Prostate gland (tissue), 2 donors: ENCODE results near the gene VAV2. TPM values are rescaled to one million over a fixed set of nuclear protein-coding genes. Genes with fewer than 3 reads are reported as not detected.

Source experiments
- DNase-seq: peaks from one replicate; pipeline ENCODE4 v3.0.0-alpha.2; 2019; ENCODE audit warnings: low spot score
- H3K27ac ChIP-seq, 2 donors: fragments of 200-600 bp; sonication (generic); 2 replicates each; pipeline ENCODE4 v1.5.1; 2017 to 2019
- H3K27me3 ChIP-seq: fragments of 200-600 bp; sonication (generic); replicated peaks from 2 replicates; pipeline ENCODE4 v1.5.1; 2019; ENCODE audit not compliant: insufficient read depth
- H3K36me3 ChIP-seq, 2 donors: fragments of 200-600 bp; sonication (generic); 1 replicate in 1 of 2; 2 replicates in 1 of 2; pipeline versions ENCODE4 v1.5.1 to v1.8.1; 2017 to 2019
- H3K4me1 ChIP-seq: fragments of 200-600 bp; sonication (generic); replicated peaks from 2 replicates; pipeline ENCODE4 v1.5.1; 2019
- H3K4me3 ChIP-seq, 2 donors: fragments of 200-600 bp; sonication (generic); 2 replicates each; pipeline ENCODE4 v1.5.1; 2017 to 2019
- H3K9me3 ChIP-seq: fragments of 200-600 bp; sonication (generic); 2 replicates; pipeline ENCODE4 v1.5.1; 2017
- CTCF ChIP-seq, 4 experiments: fragments of 200-600 bp in 2 of 4; fragments of 450-650 bp in 2 of 4; sonication (generic) in 2 of 4; IDR thresholded peaks; 1 replicate in 3 of 4; 2 replicates in 1 of 4; pipeline ENCODE4 v1.5.1; 2016 to 2019; ENCODE audit warnings: antibody characterized with exemption in 4 of 4, mild to moderate bottlenecking in 2 of 4, moderate library complexity in 2 of 4
- POLR2A ChIP-seq: fragments of 450-650 bp; IDR thresholded peaks from one replicate; pipeline ENCODE4 v1.6.1; 2016; ENCODE audit warnings: antibody characterized with exemption, mild to moderate bottlenecking
- POLR2AphosphoS5 ChIP-seq: sonication (generic); formaldehyde crosslinking; IDR thresholded peaks from one replicate; pipeline ENCODE4 v1.6.1; 2017; ENCODE audit warnings: antibody characterized with exemption
- WGBS: methylation state at CpG from one replicate; pipeline ENCODE4 v1.1.5; 2018; 5-methylcytosine and 5-hydroxymethylcytosine counted together
- intact Hi-C: fragments of 100-400 bp; cut with DNase I; formaldehyde crosslinking; loops from one replicate; pipeline ENCODE4 v1.14.2; 2022
- total RNA-seq, 2 donors: library from RNA; depleted of rRNA; stranded (reverse); fragments of >200 nt; gene quantifications; one replicate each; pipeline ENCODE4 v1.1.0, GENCODE V29; 2016

Gene VAV2
- total RNA-seq, 2 donors from 2014 or later: 13.5 to 19.5 TPM

GRCh38 chr9:133842174-133842573 is 149.9 kb downstream of the VAV2 start:
- no peak overlapping the region for H3K4me3 ChIP-seq
- WGBS: 67% methylated on average over 17 of the region's 17 CpGs
- intact Hi-C loops: no loop called here
- no peaks in the 10 kb centered on the region for H3K36me3 ChIP-seq
- H3K27me3 ChIP-seq: no peaks in the 10 kb centered on the region
- DNase-seq: no peak
- H3K27ac ChIP-seq: no peak overlapping the region
- TF ChIP-seq POLR2A: no peak
- peak; percentile 10 for TF ChIP-seq POLR2AphosphoS5
- no peaks in the 10 kb centered on the region for H3K9me3 ChIP-seq
- H3K4me1 ChIP-seq: no peaks in the 10 kb centered on the region

- no peaks in the 10 kb centered on the region for H3K9me3 ChIP-seq
Measured at GRCh38 chr9:133841167-133841812, 150.8 kb downstream of the VAV2 start.

GRCh38 chr9:133839822-133840329 is 152.2 kb downstream of the VAV2 start:
- Histone ChIP-seq H3K4me3 (no peak overlapping the region), H3K9me3 (no peaks in the 10 kb centered on the region), H3K27ac (no peak overlapping the region), H3K36me3 (no peaks in the 10 kb centered on the region), H3K4me1 (no peaks in the 10 kb centered on the region), H3K27me3 (no peaks in the 10 kb centered on the region)
- WGBS: 68% methylated on average over 15 of the region's 15 CpGs
- DNase-seq: no peak
- TF ChIP-seq POLR2AphosphoS5: no peak
- intact Hi-C loops: no loop called here

More at GRCh38 chr9:133841167-133841812, 150.8 kb downstream of the VAV2 start:
- TF ChIP-seq POLR2A: no peak
- TF ChIP-seq POLR2AphosphoS5: no peak
- no peak for TF ChIP-seq CTCF (IDR thresholded peaks at IDR 0.05)
- Histone ChIP-seq H3K27ac (no peak overlapping the region), H3K36me3 (no peaks in the 10 kb centered on the region), H3K4me3 (no peak overlapping the region), H3K4me1 (no peaks in the 10 kb centered on the region), H3K27me3 (no peaks in the 10 kb centered on the region)
- DNase-seq: no peak
- 92% methylated on average over 3 of the region's 10 CpGs for WGBS
- intact Hi-C loops: no loop called here

GRCh38 chr9:133838859-133839507 is 153.1 kb downstream of the VAV2 start:
- no peaks in the 10 kb centered on the region for H3K4me1 ChIP-seq
- no peaks in the 10 kb centered on the region for H3K27me3 ChIP-seq
- no peak for DNase-seq
- H3K9me3 ChIP-seq: no peaks in the 10 kb centered on the region
- H3K27ac ChIP-seq: no peak overlapping the region
- 95% methylated on average over 5 of the region's 5 CpGs for WGBS
- TF ChIP-seq CTCF (IDR thresholded peaks at IDR 0.05): no peak
- no peak for TF ChIP-seq POLR2AphosphoS5
- TF ChIP-seq POLR2A: no peak
- no peak overlapping the region for H3K4me3 ChIP-seq
- intact Hi-C loops: no loop called here
- H3K36me3 ChIP-seq: no peaks in the 10 kb centered on the region

- H3K27me3 ChIP-seq: no peaks in the 10 kb centered on the region
- DNase-seq: no peak
- no peak overlapping the region for H3K4me3 ChIP-seq
- intact Hi-C loops: no loop called here
- H3K36me3 ChIP-seq: no peaks in the 10 kb centered on the region
- no peak for TF ChIP-seq POLR2AphosphoS5
- no peaks in the 10 kb centered on the region for H3K4me1 ChIP-seq
- H3K27ac ChIP-seq: no peak overlapping the region
- H3K9me3 ChIP-seq: no peaks in the 10 kb centered on the region
- 67% methylated on average over 13 of the region's 13 CpGs for WGBS
Measured at GRCh38 chr9:133837627-133838597, 154.2 kb downstream of the VAV2 start.

- Histone ChIP-seq H3K4me1 (no peaks in the 10 kb centered on the region), H3K9me3 (no peaks in the 10 kb centered on the region), H3K27me3 (no peaks in the 10 kb centered on the region), H3K36me3 (no peaks in the 10 kb centered on the region), H3K27ac (no peak overlapping the region), H3K4me3 (no peak overlapping the region)
- no peak for TF ChIP-seq POLR2A
- TF ChIP-seq CTCF (IDR thresholded peaks at IDR 0.05): no peak
- no peak for TF ChIP-seq POLR2AphosphoS5
- intact Hi-C loops: no loop called here
- no peak for DNase-seq
- 97% methylated on average over 5 of the region's 5 CpGs for WGBS
Measured at GRCh38 chr9:133836818-133837217, 155.3 kb downstream of the VAV2 start.
